ENCODE data around the gene NOCT. TPM values are rescaled to one million over a fixed set of nuclear protein-coding genes. Genes with fewer than 3 reads are reported as not detected.

The NOCT gene
- polyA plus RNA-seq, 1 donor from 2014 or later, result 5.1 TPM

- H3K27me3 ChIP-seq (ENCODE audit: insufficient read depth, low read depth, low read length), result no peaks in the 10 kb centered on the region
- TF ChIP-seq TAF1 (IDR thresholded peaks at IDR 0.05; ENCODE audit: low read depth) (no peak), EZH2 (IDR thresholded peaks at IDR 0.05; ENCODE audit: borderline replicate concordance, insufficient read depth, low read length, poor library complexity, severe bottlenecking) (no peak), POLR2AphosphoS5 (IDR thresholded peaks at IDR 0.05) (no peak), SMC3 (conservative IDR thresholded peaks at IDR 0.05; ENCODE audit: poor library complexity) (no peak), MXI1 (conservative IDR thresholded peaks at IDR 0.05; ENCODE audit: poor library complexity, severe bottlenecking) (no peak), EP300 (conservative IDR thresholded peaks at IDR 0.05; ENCODE audit: poor library complexity, severe bottlenecking) (no peak), RAD21 (conservative IDR thresholded peaks at IDR 0.05) (no peak)
- TF ChIP-seq, protein P1, sequence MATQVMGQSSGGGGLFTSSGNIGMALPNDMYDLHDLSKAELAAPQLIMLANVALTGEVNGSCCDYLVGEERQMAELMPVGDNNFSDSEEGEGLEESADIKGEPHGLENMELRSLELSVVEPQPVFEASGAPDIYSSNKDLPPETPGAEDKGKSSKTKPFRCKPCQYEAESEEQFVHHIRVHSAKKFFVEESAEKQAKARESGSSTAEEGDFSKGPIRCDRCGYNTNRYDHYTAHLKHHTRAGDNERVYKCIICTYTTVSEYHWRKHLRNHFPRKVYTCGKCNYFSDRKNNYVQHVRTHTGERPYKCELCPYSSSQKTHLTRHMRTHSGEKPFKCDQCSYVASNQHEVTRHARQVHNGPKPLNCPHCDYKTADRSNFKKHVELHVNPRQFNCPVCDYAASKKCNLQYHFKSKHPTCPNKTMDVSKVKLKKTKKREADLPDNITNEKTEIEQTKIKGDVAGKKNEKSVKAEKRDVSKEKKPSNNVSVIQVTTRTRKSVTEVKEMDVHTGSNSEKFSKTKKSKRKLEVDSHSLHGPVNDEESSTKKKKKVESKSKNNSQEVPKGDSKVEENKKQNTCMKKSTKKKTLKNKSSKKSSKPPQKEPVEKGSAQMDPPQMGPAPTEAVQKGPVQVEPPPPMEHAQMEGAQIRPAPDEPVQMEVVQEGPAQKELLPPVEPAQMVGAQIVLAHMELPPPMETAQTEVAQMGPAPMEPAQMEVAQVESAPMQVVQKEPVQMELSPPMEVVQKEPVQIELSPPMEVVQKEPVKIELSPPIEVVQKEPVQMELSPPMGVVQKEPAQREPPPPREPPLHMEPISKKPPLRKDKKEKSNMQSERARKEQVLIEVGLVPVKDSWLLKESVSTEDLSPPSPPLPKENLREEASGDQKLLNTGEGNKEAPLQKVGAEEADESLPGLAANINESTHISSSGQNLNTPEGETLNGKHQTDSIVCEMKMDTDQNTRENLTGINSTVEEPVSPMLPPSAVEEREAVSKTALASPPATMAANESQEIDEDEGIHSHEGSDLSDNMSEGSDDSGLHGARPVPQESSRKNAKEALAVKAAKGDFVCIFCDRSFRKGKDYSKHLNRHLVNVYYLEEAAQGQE (IDR thresholded peaks at IDR 0.05; ENCODE audit: borderline replicate concordance), result no peak
- TF ChIP-seq, protein P2, sequence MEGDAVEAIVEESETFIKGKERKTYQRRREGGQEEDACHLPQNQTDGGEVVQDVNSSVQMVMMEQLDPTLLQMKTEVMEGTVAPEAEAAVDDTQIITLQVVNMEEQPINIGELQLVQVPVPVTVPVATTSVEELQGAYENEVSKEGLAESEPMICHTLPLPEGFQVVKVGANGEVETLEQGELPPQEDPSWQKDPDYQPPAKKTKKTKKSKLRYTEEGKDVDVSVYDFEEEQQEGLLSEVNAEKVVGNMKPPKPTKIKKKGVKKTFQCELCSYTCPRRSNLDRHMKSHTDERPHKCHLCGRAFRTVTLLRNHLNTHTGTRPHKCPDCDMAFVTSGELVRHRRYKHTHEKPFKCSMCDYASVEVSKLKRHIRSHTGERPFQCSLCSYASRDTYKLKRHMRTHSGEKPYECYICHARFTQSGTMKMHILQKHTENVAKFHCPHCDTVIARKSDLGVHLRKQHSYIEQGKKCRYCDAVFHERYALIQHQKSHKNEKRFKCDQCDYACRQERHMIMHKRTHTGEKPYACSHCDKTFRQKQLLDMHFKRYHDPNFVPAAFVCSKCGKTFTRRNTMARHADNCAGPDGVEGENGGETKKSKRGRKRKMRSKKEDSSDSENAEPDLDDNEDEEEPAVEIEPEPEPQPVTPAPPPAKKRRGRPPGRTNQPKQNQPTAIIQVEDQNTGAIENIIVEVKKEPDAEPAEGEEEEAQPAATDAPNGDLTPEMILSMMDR (IDR thresholded peaks at IDR 0.05; ENCODE audit: poor library complexity, severe bottlenecking), result no peak
- H2AFZ ChIP-seq (ENCODE audit: low read depth, low read length), result no peak overlapping the region
- H3F3A ChIP-seq (ENCODE audit: insufficient read depth, low read length, poor library complexity, severe bottlenecking), result no peaks in the 10 kb centered on the region
- H3K9me2 ChIP-seq (ENCODE audit: insufficient read depth, low read length), result no peaks in the 10 kb centered on the region
- H3K79me2 ChIP-seq (replicated peaks; ENCODE audit: insufficient read depth, low read length), result peaks cover 3% of the 10 kb centered on the region
- H3K27ac ChIP-seq (ENCODE audit: low read length), result no peak overlapping the region
- H3K4me3 ChIP-seq (ENCODE audit: low read length), result no peak overlapping the region
- no peaks in the 10 kb centered on the region for H4K20me1 ChIP-seq (ENCODE audit: insufficient read depth)
- H3K36me3 ChIP-seq (ENCODE audit: insufficient read depth, low read length), result peaks cover 9% of the 10 kb centered on the region
- no peak overlapping the region for H3K9ac ChIP-seq (ENCODE audit: low read length)
- no peaks in the 10 kb centered on the region for H3K9me3 ChIP-seq (ENCODE audit: low read length)
- no peak overlapping the region for H3K4me2 ChIP-seq (ENCODE audit: low read length)
Measured at GRCh38 chr4:139060591-139060990, 45.0 kb downstream of the NOCT start.

GRCh38 chr4:139076016-139076744 is 60.6 kb downstream of the NOCT start:
- no peaks in the 10 kb centered on the region for H4K20me1 ChIP-seq (ENCODE audit: insufficient read depth)
- no peak overlapping the region for H3K9ac ChIP-seq (ENCODE audit: low read length)
- no peak overlapping the region for H2AFZ ChIP-seq (ENCODE audit: low read depth, low read length)
- H3K4me3 ChIP-seq (ENCODE audit: low read length), result no peak overlapping the region
- no peaks in the 10 kb centered on the region for H3F3A ChIP-seq (ENCODE audit: insufficient read depth, low read length, poor library complexity, severe bottlenecking)
- no peaks in the 10 kb centered on the region for H3K9me3 ChIP-seq (ENCODE audit: low read length)
- no peak for TF ChIP-seq POLR2AphosphoS5 (IDR thresholded peaks at IDR 0.05)
- TF ChIP-seq, protein P1 (IDR thresholded peaks at IDR 0.05; ENCODE audit: borderline replicate concordance), result no peak
- no peak for TF ChIP-seq TAF1 (IDR thresholded peaks at IDR 0.05; ENCODE audit: low read depth)
- TF ChIP-seq RAD21 (conservative IDR thresholded peaks at IDR 0.05), result no peak
- H3K9me2 ChIP-seq (ENCODE audit: insufficient read depth, low read length), result no peaks in the 10 kb centered on the region
- H3K27me3 ChIP-seq (ENCODE audit: insufficient read depth, low read depth, low read length), result no peaks in the 10 kb centered on the region
- H3K4me2 ChIP-seq (ENCODE audit: low read length), result no peak overlapping the region
- no peaks in the 10 kb centered on the region for H3K36me3 ChIP-seq (ENCODE audit: insufficient read depth, low read length)
- peaks cover 43% of the 10 kb centered on the region for H3K79me2 ChIP-seq (replicated peaks; ENCODE audit: insufficient read depth, low read length)
- H3K27ac ChIP-seq (ENCODE audit: low read length), result no peak overlapping the region
